ENCODE measurements around the gene NISCH.

Gene NISCH

DNA sequence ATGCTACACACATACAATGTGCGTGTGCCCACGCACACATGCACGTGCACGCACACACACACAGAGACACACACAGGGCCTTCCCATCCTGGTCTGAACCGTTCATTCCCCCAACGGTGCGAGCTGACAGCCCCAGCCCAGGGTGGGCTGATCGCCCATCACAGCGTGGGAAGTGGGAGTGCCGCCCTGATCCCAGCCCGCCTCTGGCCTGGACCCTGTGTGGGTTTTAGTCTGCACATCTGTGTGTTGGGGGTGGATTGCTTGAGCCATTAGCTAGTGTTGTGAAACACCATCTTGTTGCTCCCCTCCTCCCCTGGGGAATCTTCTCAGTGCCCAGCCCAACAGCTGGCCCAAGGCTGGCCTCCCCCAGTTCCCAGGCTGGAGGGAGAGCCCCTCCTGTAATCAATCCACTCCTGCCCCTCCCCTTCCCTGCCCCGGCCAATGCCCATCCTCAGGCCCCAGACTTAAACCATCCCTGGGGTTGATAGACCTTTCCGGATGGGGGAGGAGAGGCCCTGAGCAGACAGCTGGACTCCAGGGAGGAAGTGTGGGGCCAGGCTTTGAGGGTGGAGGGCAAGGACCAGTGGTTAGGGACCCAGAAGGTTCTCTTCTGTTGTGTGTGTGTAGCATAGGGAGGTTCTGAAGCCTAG, 18.8 kb upstream of the NISCH start:
- Histone ChIP-seq H3K4me1 (ENCODE audit: control insufficient read depth, insufficient read depth, low read length) (no peaks in the 10 kb centered on the region), H3K4me3 (ENCODE audit: low read depth, low read length) (no peak overlapping the region), H3K9me3 (ENCODE audit: control insufficient read depth, insufficient read depth, low read length) (no peaks in the 10 kb centered on the region), H3K36me3 (ENCODE audit: control insufficient read depth, insufficient read depth, low read length) (no peaks in the 10 kb centered on the region), H3K9ac (ENCODE audit: low read depth, low read length) (no peak overlapping the region), H3K27ac (ENCODE audit: low read depth, low read length) (no peak overlapping the region), H3K27me3 (ENCODE audit: control insufficient read depth, insufficient read depth, low read length) (no peaks in the 10 kb centered on the region)

- no peaks in the 10 kb centered on the region for H3K36me3 ChIP-seq (ENCODE audit: control insufficient read depth, insufficient read depth, low read length)
- H3K9me3 ChIP-seq (ENCODE audit: control insufficient read depth, insufficient read depth, low read length) = no peaks in the 10 kb centered on the region
- no peak overlapping the region for H3K4me3 ChIP-seq (ENCODE audit: low read depth, low read length)
- H3K4me1 ChIP-seq (ENCODE audit: control insufficient read depth, insufficient read depth, low read length) = no peaks in the 10 kb centered on the region
- no peaks in the 10 kb centered on the region for H3K27me3 ChIP-seq (ENCODE audit: control insufficient read depth, insufficient read depth, low read length)
- no peak overlapping the region for H3K27ac ChIP-seq (ENCODE audit: low read depth, low read length)
- no peak overlapping the region for H3K9ac ChIP-seq (ENCODE audit: low read depth, low read length)
These were observed 17.9 kb upstream of the NISCH start for GRCh38 chr3:52437326-52438103.

DNA sequence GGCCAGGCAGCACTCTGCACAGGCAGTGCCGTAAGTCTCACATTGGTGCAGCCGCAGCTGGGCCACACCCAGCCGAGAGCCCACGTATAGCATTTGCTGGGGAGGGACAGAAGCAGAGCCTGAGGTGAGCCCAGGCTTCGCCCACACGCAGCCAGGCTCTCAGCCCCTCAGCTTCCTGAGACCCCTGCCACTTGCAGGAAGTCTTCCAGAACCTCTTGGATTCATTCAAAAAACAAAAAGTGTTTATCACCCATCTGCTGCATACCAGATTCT, 17.4 kb upstream of the NISCH start:
- Histone ChIP-seq H3K27me3 (ENCODE audit: control insufficient read depth, insufficient read depth, low read length) (no peaks in the 10 kb centered on the region), H3K4me3 (ENCODE audit: low read depth, low read length) (no peak overlapping the region), H3K36me3 (ENCODE audit: control insufficient read depth, insufficient read depth, low read length) (no peaks in the 10 kb centered on the region), H3K9me3 (ENCODE audit: control insufficient read depth, insufficient read depth, low read length) (no peaks in the 10 kb centered on the region), H3K9ac (ENCODE audit: low read depth, low read length) (no peak overlapping the region), H3K4me1 (ENCODE audit: control insufficient read depth, insufficient read depth, low read length) (no peaks in the 10 kb centered on the region), H3K27ac (ENCODE audit: low read depth, low read length) (no peak overlapping the region)

DNA sequence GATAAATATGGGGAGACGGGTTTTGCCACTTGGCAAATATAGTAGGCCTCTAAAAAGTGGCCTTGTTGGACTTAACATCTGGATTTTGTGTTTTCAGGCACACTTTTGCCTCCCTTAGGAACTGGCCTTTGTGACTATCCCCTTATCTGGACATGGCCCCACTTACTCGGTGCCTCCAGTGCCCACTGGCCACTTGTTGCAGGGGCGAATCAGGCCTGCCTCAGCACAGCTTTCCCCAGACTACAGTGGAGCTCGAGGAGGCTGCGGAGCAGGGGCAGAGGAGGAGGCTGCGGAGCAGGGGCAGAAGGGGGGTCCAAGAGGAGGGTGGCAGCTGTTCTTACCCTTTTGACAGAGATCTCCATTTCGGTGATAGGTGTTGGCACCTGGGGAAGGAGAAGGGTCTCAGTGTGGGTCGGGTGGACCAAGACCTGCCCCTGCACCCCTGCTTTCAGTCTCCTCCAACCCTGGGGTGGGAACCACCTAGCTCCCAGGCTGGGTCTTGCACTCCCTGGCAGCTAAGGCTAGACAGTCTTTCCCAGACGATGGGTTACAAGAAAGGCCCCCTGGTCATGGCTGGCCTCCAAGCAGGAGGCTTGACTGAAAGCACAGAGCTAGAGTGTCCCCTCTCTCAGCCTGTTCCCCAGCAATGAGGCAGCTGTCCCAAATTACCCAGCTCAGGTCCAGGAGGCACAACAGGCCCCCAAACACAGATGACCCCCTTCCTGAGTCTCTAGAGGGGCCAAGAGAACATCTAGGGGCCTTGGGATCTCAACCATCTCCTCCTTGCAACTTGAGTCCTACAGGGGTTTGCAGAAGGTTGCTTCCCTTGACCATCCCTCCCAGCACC, 16.6 kb upstream of the NISCH start:
- Histone ChIP-seq H3K36me3 (ENCODE audit: control insufficient read depth, insufficient read depth, low read length) (no peaks in the 10 kb centered on the region), H3K27me3 (ENCODE audit: control insufficient read depth, insufficient read depth, low read length) (no peaks in the 10 kb centered on the region), H3K9ac (ENCODE audit: low read depth, low read length) (no peak overlapping the region), H3K9me3 (ENCODE audit: control insufficient read depth, insufficient read depth, low read length) (no peaks in the 10 kb centered on the region), H3K4me3 (ENCODE audit: low read depth, low read length) (no peak overlapping the region), H3K4me1 (ENCODE audit: control insufficient read depth, insufficient read depth, low read length) (no peaks in the 10 kb centered on the region), H3K27ac (ENCODE audit: low read depth, low read length) (no peak overlapping the region)

DNA sequence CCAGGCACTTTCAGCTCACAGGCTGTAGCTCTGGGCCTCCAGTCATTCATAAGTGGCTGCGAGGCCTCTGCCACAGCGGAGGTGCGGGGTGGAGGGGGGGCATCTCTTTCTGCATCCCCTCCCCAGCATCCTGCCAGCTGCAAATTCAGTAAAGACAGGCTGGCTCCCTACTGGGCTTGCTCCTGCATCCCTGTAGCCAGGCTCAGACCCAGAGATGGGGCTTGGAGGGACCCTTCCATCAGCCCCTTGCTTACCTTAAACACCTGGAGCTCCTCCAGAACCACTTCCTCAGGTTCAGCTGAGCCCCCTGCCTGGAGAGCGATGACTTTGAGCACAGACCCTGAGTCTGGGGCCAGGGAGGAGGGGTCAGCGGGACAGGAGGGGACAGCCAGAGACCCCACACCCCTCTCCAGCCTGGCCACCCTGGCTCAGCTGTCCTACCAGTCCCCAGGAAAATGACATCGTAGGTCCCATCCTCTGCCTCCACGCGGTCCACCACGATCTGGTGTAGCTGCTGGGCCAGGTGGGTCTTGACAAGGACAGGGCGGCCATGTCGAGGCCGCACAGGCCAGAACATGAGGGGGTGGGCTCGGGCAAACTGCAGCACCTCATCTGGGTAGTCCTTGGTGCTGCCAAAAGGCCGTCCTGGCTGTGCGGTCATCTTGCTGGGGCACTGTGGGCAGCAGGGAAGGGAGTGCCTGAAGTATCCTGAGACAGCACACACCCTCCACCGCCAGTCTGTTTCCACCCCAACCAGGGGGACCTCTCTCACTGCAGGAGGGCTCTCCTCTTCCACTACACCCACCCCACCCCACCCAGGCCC, 15.8 kb upstream of the NISCH start:
- H3K27ac ChIP-seq (ENCODE audit: low read depth, low read length) = no peak overlapping the region
- H3K27me3 ChIP-seq (ENCODE audit: control insufficient read depth, insufficient read depth, low read length) = no peaks in the 10 kb centered on the region
- no peaks in the 10 kb centered on the region for H3K36me3 ChIP-seq (ENCODE audit: control insufficient read depth, insufficient read depth, low read length)
- no peaks in the 10 kb centered on the region for H3K4me1 ChIP-seq (ENCODE audit: control insufficient read depth, insufficient read depth, low read length)
- H3K9ac ChIP-seq (ENCODE audit: low read depth, low read length) = no peak overlapping the region
- no peaks in the 10 kb centered on the region for H3K9me3 ChIP-seq (ENCODE audit: control insufficient read depth, insufficient read depth, low read length)
- no peak overlapping the region for H3K4me3 ChIP-seq (ENCODE audit: low read depth, low read length)

DNA sequence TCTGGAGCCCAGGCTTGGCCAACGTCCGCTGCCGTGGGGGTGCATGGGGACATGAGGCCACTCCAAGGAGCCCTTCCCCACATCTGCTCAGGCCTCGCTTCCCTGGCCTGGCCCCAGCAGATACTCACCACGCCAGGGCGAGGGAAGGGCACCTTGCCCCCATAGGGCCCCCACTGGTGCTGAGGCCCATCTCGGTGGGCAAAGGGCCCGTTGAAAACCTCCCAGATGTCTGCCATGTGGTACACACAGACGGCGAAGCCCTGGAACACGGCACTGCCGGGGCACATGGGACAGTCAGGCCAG, 15.2 kb upstream of the NISCH start:
- Histone ChIP-seq H3K9ac (ENCODE audit: low read depth, low read length) (no peak overlapping the region), H3K27me3 (ENCODE audit: control insufficient read depth, insufficient read depth, low read length) (no peaks in the 10 kb centered on the region)

DNA sequence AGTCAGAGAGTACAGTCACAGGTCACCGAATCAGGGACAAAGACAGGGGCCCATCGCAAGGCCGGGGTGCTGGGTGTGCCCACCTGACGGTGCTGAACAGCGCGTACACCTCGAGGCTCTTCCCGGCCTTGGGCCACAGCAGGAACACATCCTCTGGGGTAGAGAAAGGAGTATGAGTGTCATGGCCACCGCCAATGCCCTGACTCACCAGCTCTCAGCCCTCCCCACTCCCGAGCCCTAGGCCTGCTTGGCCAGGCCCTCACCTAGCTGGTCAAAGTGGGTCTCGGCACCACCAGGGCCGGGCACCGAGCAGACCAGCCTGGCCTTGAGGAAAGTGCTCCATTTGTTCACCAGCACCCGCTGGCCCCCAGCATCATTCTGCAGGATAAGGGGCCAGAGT, 14.7 kb upstream of the NISCH start:
- H3K27me3 ChIP-seq (ENCODE audit: control insufficient read depth, insufficient read depth, low read length) = no peaks in the 10 kb centered on the region
- H3K27ac ChIP-seq (ENCODE audit: low read depth, low read length) = no peak overlapping the region
- H3K9me3 ChIP-seq (ENCODE audit: control insufficient read depth, insufficient read depth, low read length) = no peaks in the 10 kb centered on the region
- no peaks in the 10 kb centered on the region for H3K36me3 ChIP-seq (ENCODE audit: control insufficient read depth, insufficient read depth, low read length)
- no peaks in the 10 kb centered on the region for H3K4me1 ChIP-seq (ENCODE audit: control insufficient read depth, insufficient read depth, low read length)
- no peak overlapping the region for H3K4me3 ChIP-seq (ENCODE audit: low read depth, low read length)
- H3K9ac ChIP-seq (ENCODE audit: low read depth, low read length) = no peak overlapping the region

More for the DNA sequence above, 15.2 kb upstream of the NISCH start:
- Histone ChIP-seq H3K4me3 (ENCODE audit: low read depth, low read length) (no peak overlapping the region), H3K4me1 (ENCODE audit: control insufficient read depth, insufficient read depth, low read length) (no peaks in the 10 kb centered on the region), H3K9me3 (ENCODE audit: control insufficient read depth, insufficient read depth, low read length) (no peaks in the 10 kb centered on the region), H3K27ac (ENCODE audit: low read depth, low read length) (no peak overlapping the region), H3K36me3 (ENCODE audit: control insufficient read depth, insufficient read depth, low read length) (no peaks in the 10 kb centered on the region)

GRCh38 chr3:52441091-52441771, 14.2 kb upstream of the NISCH start:
- no peaks in the 10 kb centered on the region for H3K27me3 ChIP-seq (ENCODE audit: control insufficient read depth, insufficient read depth, low read length)
- H3K36me3 ChIP-seq (ENCODE audit: control insufficient read depth, insufficient read depth, low read length) = no peaks in the 10 kb centered on the region
- no peaks in the 10 kb centered on the region for H3K9me3 ChIP-seq (ENCODE audit: control insufficient read depth, insufficient read depth, low read length)
- H3K27ac ChIP-seq (ENCODE audit: low read depth, low read length) = no peak overlapping the region
- H3K9ac ChIP-seq (ENCODE audit: low read depth, low read length) = no peak overlapping the region
- H3K4me1 ChIP-seq (ENCODE audit: control insufficient read depth, insufficient read depth, low read length) = no peaks in the 10 kb centered on the region
- no peak overlapping the region for H3K4me3 ChIP-seq (ENCODE audit: low read depth, low read length)

GRCh38 chr3:52441772-52442332, 13.6 kb upstream of the NISCH start:
- no peaks in the 10 kb centered on the region for H3K36me3 ChIP-seq (ENCODE audit: control insufficient read depth, insufficient read depth, low read length)
- no peak overlapping the region for H3K9ac ChIP-seq (ENCODE audit: low read depth, low read length)
- H3K4me3 ChIP-seq (ENCODE audit: low read depth, low read length) = no peak overlapping the region
- no peak overlapping the region for H3K27ac ChIP-seq (ENCODE audit: low read depth, low read length)
- H3K4me1 ChIP-seq (ENCODE audit: control insufficient read depth, insufficient read depth, low read length) = peaks cover 3% of the 10 kb centered on the region; the same call in 1 of the 2 replicates
- H3K27me3 ChIP-seq (ENCODE audit: control insufficient read depth, insufficient read depth, low read length) = no peaks in the 10 kb centered on the region
- no peaks in the 10 kb centered on the region for H3K9me3 ChIP-seq (ENCODE audit: control insufficient read depth, insufficient read depth, low read length)

Data from HUES48 (cell line).